ENCODE data around the gene ZNF148.

GRCh38 chr3:125356140-125357026 is 18.7 kb downstream of the ZNF148 start:
- TF ChIP-seq, protein P1, sequence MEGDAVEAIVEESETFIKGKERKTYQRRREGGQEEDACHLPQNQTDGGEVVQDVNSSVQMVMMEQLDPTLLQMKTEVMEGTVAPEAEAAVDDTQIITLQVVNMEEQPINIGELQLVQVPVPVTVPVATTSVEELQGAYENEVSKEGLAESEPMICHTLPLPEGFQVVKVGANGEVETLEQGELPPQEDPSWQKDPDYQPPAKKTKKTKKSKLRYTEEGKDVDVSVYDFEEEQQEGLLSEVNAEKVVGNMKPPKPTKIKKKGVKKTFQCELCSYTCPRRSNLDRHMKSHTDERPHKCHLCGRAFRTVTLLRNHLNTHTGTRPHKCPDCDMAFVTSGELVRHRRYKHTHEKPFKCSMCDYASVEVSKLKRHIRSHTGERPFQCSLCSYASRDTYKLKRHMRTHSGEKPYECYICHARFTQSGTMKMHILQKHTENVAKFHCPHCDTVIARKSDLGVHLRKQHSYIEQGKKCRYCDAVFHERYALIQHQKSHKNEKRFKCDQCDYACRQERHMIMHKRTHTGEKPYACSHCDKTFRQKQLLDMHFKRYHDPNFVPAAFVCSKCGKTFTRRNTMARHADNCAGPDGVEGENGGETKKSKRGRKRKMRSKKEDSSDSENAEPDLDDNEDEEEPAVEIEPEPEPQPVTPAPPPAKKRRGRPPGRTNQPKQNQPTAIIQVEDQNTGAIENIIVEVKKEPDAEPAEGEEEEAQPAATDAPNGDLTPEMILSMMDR (IDR thresholded peaks at IDR 0.05 in 4 of 5, conservative IDR thresholded peaks at IDR 0.05 in 1 of 5), result no peak
- no peak for TF ChIP-seq POLR2A (IDR thresholded peaks at IDR 0.05)
